ENCODE measurements around the gene TMEM44. TPM values are rescaled to one million over a fixed set of nuclear protein-coding genes. Genes with fewer than 3 reads are reported as not detected.

Gene TMEM44
- total RNA-seq, 1 experiment from 2014 or later = 8.3 TPM

DNA sequence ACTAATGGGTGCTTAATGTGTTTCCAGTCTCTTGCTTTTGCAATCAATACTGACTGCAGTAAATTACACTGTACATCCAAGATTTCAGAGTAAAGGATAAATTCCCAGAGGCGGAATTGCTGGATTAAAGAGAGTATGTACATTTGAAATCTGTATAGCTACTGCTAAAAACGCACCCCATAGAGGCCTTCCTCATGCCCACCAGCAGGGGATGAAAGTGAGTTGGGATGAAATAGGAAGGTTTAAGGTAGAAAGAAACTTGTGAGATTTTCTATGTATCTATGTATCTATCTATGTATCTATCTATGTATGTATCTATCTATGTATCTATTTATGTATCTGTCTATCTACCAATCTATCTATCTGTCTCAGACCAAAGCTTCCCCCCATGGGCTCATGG, 28.4 kb downstream of the TMEM44 start:
- CTCF ChIA-PET = interaction anchor here (1.0 to 1.2 kb wide), 2 partner anchors 9 to 163 kb away, joined by 3 read pairs; no protein-coding TSS in a partner anchor
- TF ChIP-seq, protein P1, sequence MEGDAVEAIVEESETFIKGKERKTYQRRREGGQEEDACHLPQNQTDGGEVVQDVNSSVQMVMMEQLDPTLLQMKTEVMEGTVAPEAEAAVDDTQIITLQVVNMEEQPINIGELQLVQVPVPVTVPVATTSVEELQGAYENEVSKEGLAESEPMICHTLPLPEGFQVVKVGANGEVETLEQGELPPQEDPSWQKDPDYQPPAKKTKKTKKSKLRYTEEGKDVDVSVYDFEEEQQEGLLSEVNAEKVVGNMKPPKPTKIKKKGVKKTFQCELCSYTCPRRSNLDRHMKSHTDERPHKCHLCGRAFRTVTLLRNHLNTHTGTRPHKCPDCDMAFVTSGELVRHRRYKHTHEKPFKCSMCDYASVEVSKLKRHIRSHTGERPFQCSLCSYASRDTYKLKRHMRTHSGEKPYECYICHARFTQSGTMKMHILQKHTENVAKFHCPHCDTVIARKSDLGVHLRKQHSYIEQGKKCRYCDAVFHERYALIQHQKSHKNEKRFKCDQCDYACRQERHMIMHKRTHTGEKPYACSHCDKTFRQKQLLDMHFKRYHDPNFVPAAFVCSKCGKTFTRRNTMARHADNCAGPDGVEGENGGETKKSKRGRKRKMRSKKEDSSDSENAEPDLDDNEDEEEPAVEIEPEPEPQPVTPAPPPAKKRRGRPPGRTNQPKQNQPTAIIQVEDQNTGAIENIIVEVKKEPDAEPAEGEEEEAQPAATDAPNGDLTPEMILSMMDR (IDR thresholded peaks at IDR 0.05; ENCODE audit: unreplicated experiment) = no peak
- Mint-ChIP-seq H3K4me3 (ENCODE audit: unreplicated experiment) (no peak overlapping the region), H3K4me1 (ENCODE audit: insufficient read depth, unreplicated experiment) (no peaks in the 10 kb centered on the region), H3K36me3 (ENCODE audit: insufficient read depth, unreplicated experiment) (peaks cover 6% of the 10 kb centered on the region), H3K27me3 (ENCODE audit: insufficient read depth, unreplicated experiment) (no peaks in the 10 kb centered on the region), H3K27ac (ENCODE audit: low read depth, unreplicated experiment) (no peak overlapping the region), H3K9me3 (ENCODE audit: unreplicated experiment) (no peaks in the 10 kb centered on the region)
- BruUV-seq (replicated peaks) = no TSS peak
- POLR2A ChIA-PET = no interaction called here
- no peak for DNase-seq (ENCODE audit: unreplicated experiment)
- intact Hi-C loops (cut with micrococcal nuclease) = no loop called here

DNA sequence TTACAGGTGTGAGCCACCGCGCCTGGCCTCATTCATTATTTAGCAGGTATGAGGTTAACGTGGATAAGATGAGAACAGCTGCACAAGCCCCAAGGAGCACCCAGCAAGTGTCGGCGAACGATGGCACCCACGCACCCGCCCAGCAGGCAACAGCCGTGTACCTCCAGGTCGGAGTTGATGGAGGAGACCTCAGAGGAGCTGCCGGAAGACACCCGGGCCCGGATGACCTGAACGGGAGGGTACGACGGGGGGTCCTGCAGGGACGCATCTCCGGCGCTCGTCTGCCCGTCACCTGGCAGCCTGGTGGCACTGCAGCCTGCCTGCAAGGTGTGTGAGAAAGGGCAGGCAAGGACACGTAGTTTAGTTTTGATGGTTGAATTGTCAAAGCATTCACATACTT, 29.1 kb downstream of the TMEM44 start:
- Mint-ChIP-seq H3K27me3 (ENCODE audit: insufficient read depth, unreplicated experiment) (no peaks in the 10 kb centered on the region), H3K4me1 (ENCODE audit: insufficient read depth, unreplicated experiment) (no peaks in the 10 kb centered on the region), H3K4me3 (ENCODE audit: unreplicated experiment) (no peak overlapping the region), H3K27ac (ENCODE audit: low read depth, unreplicated experiment) (no peak overlapping the region), H3K9me3 (ENCODE audit: unreplicated experiment) (no peaks in the 10 kb centered on the region), H3K36me3 (ENCODE audit: insufficient read depth, unreplicated experiment) (peaks cover 6% of the 10 kb centered on the region)
- TF ChIP-seq, protein P1 (IDR thresholded peaks at IDR 0.05; ENCODE audit: unreplicated experiment) = no peak
- DNase-seq (ENCODE audit: unreplicated experiment) = no peak
- BruUV-seq (replicated peaks) = no TSS peak
- CTCF ChIA-PET = interaction anchor here (0.6 to 1.2 kb wide), 3 partner anchors 8 to 162 kb away, joined by 3 read pairs; no protein-coding TSS in a partner anchor
- POLR2A ChIA-PET = no interaction called here
- intact Hi-C loops (cut with micrococcal nuclease) = no loop called here

DNA sequence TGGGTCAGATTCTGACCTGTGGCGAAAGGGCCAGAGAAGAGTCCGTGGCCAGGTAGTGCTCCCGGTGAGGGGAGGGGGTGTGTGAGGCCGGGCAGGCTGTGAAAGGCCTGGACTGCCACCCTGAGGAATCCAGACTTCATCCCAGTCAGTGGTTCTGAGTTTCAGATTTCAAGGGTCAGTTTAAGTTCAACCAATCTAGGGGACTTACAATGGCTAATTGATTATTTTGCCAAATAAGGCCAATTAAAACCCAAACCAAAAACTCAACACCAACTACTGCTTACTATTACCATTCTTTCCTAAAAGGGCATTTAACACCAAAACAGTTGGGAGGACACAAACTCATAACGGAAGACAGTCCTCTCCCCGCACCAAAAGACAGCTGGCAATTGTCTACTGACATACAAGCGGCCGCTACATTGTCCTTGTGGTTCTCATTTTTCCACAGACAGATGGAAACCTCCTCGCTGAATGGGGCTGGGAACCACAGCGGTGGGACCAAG, 30.5 kb downstream of the TMEM44 start:
- Mint-ChIP-seq H3K4me1 (ENCODE audit: insufficient read depth, unreplicated experiment) (no peaks in the 10 kb centered on the region), H3K36me3 (ENCODE audit: insufficient read depth, unreplicated experiment) (peaks cover 12% of the 10 kb centered on the region), H3K9me3 (ENCODE audit: unreplicated experiment) (no peaks in the 10 kb centered on the region), H3K27me3 (ENCODE audit: insufficient read depth, unreplicated experiment) (no peaks in the 10 kb centered on the region), H3K27ac (ENCODE audit: low read depth, unreplicated experiment) (no peak overlapping the region), H3K4me3 (ENCODE audit: unreplicated experiment) (no peak overlapping the region)
- no TSS peak for BruUV-seq (replicated peaks)
- DNase-seq (ENCODE audit: unreplicated experiment) = no peak
- intact Hi-C loops (cut with micrococcal nuclease) = no loop called here
- POLR2A ChIA-PET = no interaction called here
- TF ChIP-seq, protein P1 (IDR thresholded peaks at IDR 0.05; ENCODE audit: unreplicated experiment) = no peak
- CTCF ChIA-PET = interaction anchor here (0.8 to 1.0 kb wide), 2 partner anchors 9 to 19 kb away, joined by 3 to 4 read pairs; no protein-coding TSS in a partner anchor

DNA sequence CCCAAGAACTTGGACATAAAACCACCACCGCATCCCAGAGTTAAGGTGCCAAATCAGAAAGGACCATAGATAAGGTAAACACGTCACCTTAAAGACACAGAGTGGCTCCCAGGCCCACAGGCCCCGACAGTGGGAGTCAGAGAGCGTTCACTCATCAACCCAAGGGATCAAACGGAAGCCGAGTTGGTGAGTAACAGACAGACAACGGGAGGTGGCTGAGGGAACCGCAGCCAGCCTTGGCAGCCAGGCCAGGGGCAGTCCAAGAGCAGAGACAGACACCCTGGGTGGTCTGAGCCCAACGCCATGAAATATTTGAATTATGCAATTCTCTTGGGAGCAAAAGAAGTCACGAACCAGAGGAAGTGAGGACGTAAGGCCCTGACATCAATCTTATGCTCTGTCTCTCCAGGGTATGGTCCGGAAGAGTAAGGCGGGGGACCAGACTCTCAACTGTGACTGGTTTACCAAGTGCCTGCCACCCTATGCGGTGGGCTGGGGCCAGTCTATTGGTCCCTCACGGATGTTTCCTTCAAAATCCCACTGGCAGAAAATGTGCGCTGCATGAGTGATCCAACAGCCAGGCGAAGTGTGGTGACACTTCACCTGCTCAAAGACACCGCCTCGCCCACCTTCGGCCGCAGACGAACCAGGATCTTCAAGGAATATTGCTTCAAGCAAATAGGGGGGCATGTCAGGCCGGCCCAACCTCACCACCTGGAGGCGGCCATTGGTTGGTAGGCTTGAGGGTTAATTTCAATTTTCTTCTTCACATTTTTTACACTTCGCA, 34.3 kb downstream of the TMEM44 start:
- H3K27me3 Mint-ChIP-seq (ENCODE audit: insufficient read depth, unreplicated experiment) = no peaks in the 10 kb centered on the region
- H3K27ac Mint-ChIP-seq (ENCODE audit: low read depth, unreplicated experiment) = no peak overlapping the region
- H3K9me3 Mint-ChIP-seq (ENCODE audit: unreplicated experiment) = no peaks in the 10 kb centered on the region
- intact Hi-C loops (cut with micrococcal nuclease) = no loop called here
- no peak overlapping the region for H3K4me3 Mint-ChIP-seq (ENCODE audit: unreplicated experiment)
- DNase-seq (ENCODE audit: unreplicated experiment) = peak; percentile 78
- POLR2A ChIA-PET = no interaction called here
- TF ChIP-seq, protein P1 (IDR thresholded peaks at IDR 0.05; ENCODE audit: unreplicated experiment) = no peak
- no peaks in the 10 kb centered on the region for H3K4me1 Mint-ChIP-seq (ENCODE audit: insufficient read depth, unreplicated experiment)
- no TSS peak for BruUV-seq (replicated peaks)
- CTCF ChIA-PET = no interaction called here
- H3K36me3 Mint-ChIP-seq (ENCODE audit: insufficient read depth, unreplicated experiment) = peaks cover 12% of the 10 kb centered on the region
